Endothelial cell of umbilical vein (primary cell): ENCODE measurements around the gene ATP6V1D. TPM values are rescaled to one million over a fixed set of nuclear protein-coding genes. Genes with fewer than 3 reads are reported as not detected.

Source experiments
- BruUV-seq: library from RNA; stranded (reverse); fragments of 400-500 nt; replicated peaks from 2 replicates; lab custom pipeline; 2021; lab: Mats Ljungman, UMichigan
- CTCF ChIA-PET: fragments of 300-600, 350-600 bp; sonication (Branson Sonifier 250); formaldehyde crosslinking; loops from one replicate; lab custom pipeline; 2021; ENCODE audit warnings: antibody characterized with exemption, inconsistent platforms; lab: Charles Lee
- POLR2A ChIA-PET: fragments of 300-600, 350-600 bp; sonication (Branson Sonifier 250); formaldehyde crosslinking; loops from one replicate; lab custom pipeline; 2021; ENCODE audit warnings: antibody characterized with exemption, inconsistent platforms; lab: Charles Lee
- DNase-seq: peaks from one replicate; pipeline ENCODE4 v3.0.0-alpha.2; 2011; ENCODE audit warnings: low read depth, low spot score
- FAIRE-seq: peaks from 2 replicates; lab custom pipeline; 2011; peaks lifted over from hg19 to GRCh38; lab: Jason Lieb, UNC
- H2AFZ ChIP-seq: 2 replicates; pipeline ENCODE4 v1.6.0; 2012; ENCODE audit warnings: low read depth, low read length, control low read depth, inconsistent platforms
- H3K27ac ChIP-seq: 2 replicates; pipeline ENCODE4 v1.5.1; 2011; ENCODE audit warnings: low read depth, mild to moderate bottlenecking, control low read depth, low read length, moderate library complexity; ENCODE audit not compliant: insufficient read depth
- H3K27me3 ChIP-seq, 2 experiments: 2 replicates each; pipeline versions ENCODE4 v1.6.0 to v1.6.1; 2011; ENCODE audit warnings: low read length in 2 of 2, mixed read lengths in 1 of 2; ENCODE audit not compliant: control insufficient read depth in 2 of 2, insufficient read depth in 2 of 2
- H3K36me3 ChIP-seq, 2 experiments: 2 replicates in 1 of 2; 3 replicates in 1 of 2; pipeline ENCODE4 v1.5.1; 2011; ENCODE audit warnings: low read length in 2 of 2, mild to moderate bottlenecking in 1 of 2, moderate library complexity in 1 of 2; ENCODE audit not compliant: control insufficient read depth in 2 of 2, insufficient read depth in 2 of 2; ENCODE audit errors: extremely low read depth in 1 of 2
- H3K4me1 ChIP-seq: 3 replicates; pipeline ENCODE4 v1.5.1; 2011; ENCODE audit warnings: mild to moderate bottlenecking, low read length; ENCODE audit not compliant: control insufficient read depth, insufficient read depth; ENCODE audit errors: extremely low read depth
- H3K4me2 ChIP-seq: 2 replicates; pipeline ENCODE4 v1.6.1; 2011; ENCODE audit warnings: low read length, control low read depth, mixed read lengths; ENCODE audit not compliant: insufficient read depth
- H3K4me3 ChIP-seq, 3 experiments: fragments of 200-600 bp in 1 of 3; sonication (generic), shearing (Covaris generic) in 1 of 3; replicated peaks in 1 of 3; 2 replicates each; pipeline ENCODE4 v1.5.1; 2011 to 2016; ENCODE audit warnings: control low read depth in 3 of 3, low read length in 3 of 3, mild to moderate bottlenecking in 2 of 3, inconsistent platforms in 1 of 3, low read depth in 1 of 3, moderate library complexity in 1 of 3; ENCODE audit not compliant: insufficient read depth in 1 of 3
- H3K79me2 ChIP-seq: 2 replicates; pipeline ENCODE4 v1.6.0; 2012; ENCODE audit warnings: low read length, inconsistent platforms; ENCODE audit not compliant: control insufficient read depth, insufficient read depth
- H3K9ac ChIP-seq: replicated peaks from 2 replicates; pipeline ENCODE3; 2011; ENCODE audit warnings: low read length, control low read depth; ENCODE audit not compliant: insufficient read depth; ENCODE audit errors: extremely low read depth
- H3K9me1 ChIP-seq: replicated peaks from 3 replicates; pipeline ENCODE4 v1.6.0; 2011; ENCODE audit warnings: mild to moderate bottlenecking, low read length; ENCODE audit not compliant: control insufficient read depth, insufficient read depth; ENCODE audit errors: extremely low read depth
- H3K9me3 ChIP-seq: replicated peaks from 2 replicates; pipeline ENCODE4 v1.5.1; 2012; ENCODE audit warnings: low read length, inconsistent platforms; ENCODE audit not compliant: control insufficient read depth, insufficient read depth
- H4K20me1 ChIP-seq: replicated peaks from 2 replicates; pipeline ENCODE3; 2011; ENCODE audit warnings: mild to moderate bottlenecking, low read length; ENCODE audit not compliant: control insufficient read depth, insufficient read depth; ENCODE audit errors: extremely low read depth
- EZH2 ChIP-seq: IDR thresholded peaks from 2 replicates; pipeline ENCODE4 v1.6.1; 2012; ENCODE audit warnings: borderline replicate concordance, low read depth, mild to moderate bottlenecking, moderate library complexity, low read length, inconsistent platforms; ENCODE audit not compliant: severe bottlenecking
- FOS ChIP-seq: IDR thresholded peaks from 2 replicates; pipeline ENCODE4 v1.6.1; 2011; ENCODE audit warnings: mild to moderate bottlenecking, low read length, moderate library complexity, borderline replicate concordance; ENCODE audit not compliant: insufficient read depth
- GATA2 ChIP-seq: IDR thresholded peaks from 2 replicates; pipeline ENCODE4 v1.7.0; 2011; ENCODE audit warnings: low read depth, mild to moderate bottlenecking, moderate library complexity, mixed read lengths, low read length; ENCODE audit not compliant: insufficient read length, insufficient read depth
- JUN ChIP-seq: IDR thresholded peaks from 2 replicates; pipeline ENCODE4 v1.6.1; 2011; ENCODE audit warnings: borderline replicate concordance, low read depth; ENCODE audit not compliant: insufficient read length, insufficient read depth
- MYC ChIP-seq: IDR thresholded peaks from one replicate; pipeline ENCODE4 v1.6.1; 2011; ENCODE audit warnings: mild to moderate bottlenecking, low read depth, low read length
- POLR2A ChIP-seq: IDR thresholded peaks from 2 replicates; pipeline ENCODE4 v1.6.1; 2012; ENCODE audit warnings: low read depth, mild to moderate bottlenecking, control low read depth, low read length
- POLR2AphosphoS5 ChIP-seq: IDR thresholded peaks from 2 replicates; pipeline ENCODE4 v1.6.1; 2012; ENCODE audit warnings: low read depth, mild to moderate bottlenecking, control low read depth, low read length, moderate library complexity; ENCODE audit not compliant: insufficient read depth
- dilution Hi-C: fragments of 300-500 bp; cut with MboI; formaldehyde crosslinking; loops from one replicate; pipeline ENCODE4 v1.15.0; 2019; ENCODE audit warnings: low sequenced_read_pairs; ENCODE audit not compliant: extremely low pct_ligation_motif_present
- intact Hi-C: fragments of 100-400 bp; cut with micrococcal nuclease; formaldehyde crosslinking; loops from one replicate; pipeline ENCODE4 v1.10.0; 2022
- polyA plus RNA-seq, 4 experiments: library from polyadenylated mRNA; depleted of rRNA in 3 of 4; stranded (reverse) in 3 of 4; unstranded in 1 of 4; fragments of >200 nt; gene quantifications; 2 replicates each; pipeline versions ENCODE4 v1.2.1 to v1.2.3, GENCODE V29; 2011 to 2012; ENCODE audit warnings: missing spikeins in 1 of 4
- total RNA-seq: library from RNA; stranded (reverse); gene quantifications from 2 replicates; pipeline ENCODE4 v1.2.3, GENCODE V29; 2021
- TF ChIP-seq, protein P1 (sequence below): IDR thresholded peaks from 2 replicates; pipeline ENCODE4 v1.6.1; 2011; ENCODE audit not compliant: insufficient read depth, insufficient read length
- TF ChIP-seq, protein P2 (sequence below), 2 donors: IDR thresholded peaks; 1 replicate in 1 of 2; 2 replicates in 1 of 2; pipeline ENCODE4 v1.5.1; 2011; ENCODE audit warnings: low read length in 2 of 2, mild to moderate bottlenecking in 2 of 2, moderate library complexity in 2 of 2, control low read depth in 1 of 2, inconsistent platforms in 1 of 2, low read depth in 1 of 2; ENCODE audit not compliant: insufficient read depth in 1 of 2; ENCODE audit errors: extremely low read depth in 1 of 2

The ATP6V1D gene
- total and polyA plus RNA-seq, 2 donors (not counting 3 experiments of a cell fraction or from before 2014, with no cell fraction given) = 28.6 to 63.1 TPM

- Histone ChIP-seq H3K79me2 (no peaks in the 10 kb centered on the region), H2AFZ (no peak overlapping the region), H3K9ac (no peak overlapping the region), H3K36me3 (no peaks in the 10 kb centered on the region), H3K27ac (no peak overlapping the region), H3K27me3 (no peaks in the 10 kb centered on the region), H3K4me2 (no peak overlapping the region), H3K9me1 (no peaks in the 10 kb centered on the region), H3K4me3 (no peak overlapping the region), H4K20me1 (no peaks in the 10 kb centered on the region), H3K4me1 (peaks cover 16% of the 10 kb centered on the region), H3K9me3 (no peaks in the 10 kb centered on the region)
- intact Hi-C loops = no loop called here
- no peak for DNase-seq
- dilution Hi-C loops = no loop called here
- POLR2A ChIA-PET = no interaction called here
- no peak for FAIRE-seq
- TF ChIP-seq POLR2AphosphoS5 = no peak
- TF ChIP-seq FOS = no peak
- TF ChIP-seq, protein P1, sequence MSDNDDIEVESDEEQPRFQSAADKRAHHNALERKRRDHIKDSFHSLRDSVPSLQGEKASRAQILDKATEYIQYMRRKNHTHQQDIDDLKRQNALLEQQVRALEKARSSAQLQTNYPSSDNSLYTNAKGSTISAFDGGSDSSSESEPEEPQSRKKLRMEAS = no peak
- no peak for TF ChIP-seq EZH2
- no peak for TF ChIP-seq MYC
- no peak for TF ChIP-seq POLR2A
- no peak for TF ChIP-seq JUN
- TF ChIP-seq GATA2 = no peak
- TF ChIP-seq, protein P2, sequence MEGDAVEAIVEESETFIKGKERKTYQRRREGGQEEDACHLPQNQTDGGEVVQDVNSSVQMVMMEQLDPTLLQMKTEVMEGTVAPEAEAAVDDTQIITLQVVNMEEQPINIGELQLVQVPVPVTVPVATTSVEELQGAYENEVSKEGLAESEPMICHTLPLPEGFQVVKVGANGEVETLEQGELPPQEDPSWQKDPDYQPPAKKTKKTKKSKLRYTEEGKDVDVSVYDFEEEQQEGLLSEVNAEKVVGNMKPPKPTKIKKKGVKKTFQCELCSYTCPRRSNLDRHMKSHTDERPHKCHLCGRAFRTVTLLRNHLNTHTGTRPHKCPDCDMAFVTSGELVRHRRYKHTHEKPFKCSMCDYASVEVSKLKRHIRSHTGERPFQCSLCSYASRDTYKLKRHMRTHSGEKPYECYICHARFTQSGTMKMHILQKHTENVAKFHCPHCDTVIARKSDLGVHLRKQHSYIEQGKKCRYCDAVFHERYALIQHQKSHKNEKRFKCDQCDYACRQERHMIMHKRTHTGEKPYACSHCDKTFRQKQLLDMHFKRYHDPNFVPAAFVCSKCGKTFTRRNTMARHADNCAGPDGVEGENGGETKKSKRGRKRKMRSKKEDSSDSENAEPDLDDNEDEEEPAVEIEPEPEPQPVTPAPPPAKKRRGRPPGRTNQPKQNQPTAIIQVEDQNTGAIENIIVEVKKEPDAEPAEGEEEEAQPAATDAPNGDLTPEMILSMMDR (IDR thresholded peaks at IDR 0.05; ENCODE audit: extremely low read depth in 1 of 2, insufficient read depth in 1 of 2, low read depth in 1 of 2, low read length in 2 of 2) = no peak
- BruUV-seq = no TSS peak
- CTCF ChIA-PET = no interaction called here
Observed at GRCh38 chr14:67393689-67394088, 34.1 kb upstream of the ATP6V1D start.
